Osteocyte (in vitro differentiated cells): Measurements from ENCODE around the gene CYP24A1. TPM values are rescaled to one million over a fixed set of nuclear protein-coding genes. Genes with fewer than 3 reads are reported as not detected.

Experiments used
- DNase-seq: peaks from one replicate; pipeline ENCODE4 v3.0.0; 2021; ENCODE audit warnings: mixed read lengths; ENCODE audit not compliant: unreplicated experiment; ENCODE audit errors: extremely low spot score
- H3K27ac Mint-ChIP-seq: one replicate; pipeline ENCODE4 v1.8.0; 2021; ENCODE audit warnings: mild to moderate bottlenecking, mixed read lengths; ENCODE audit not compliant: unreplicated experiment
- H3K27me3 Mint-ChIP-seq: one replicate; pipeline ENCODE4 v1.8.0; 2021; ENCODE audit warnings: mixed read lengths; ENCODE audit not compliant: unreplicated experiment
- H3K36me3 Mint-ChIP-seq: one replicate; pipeline ENCODE4 v1.8.0; 2021; ENCODE audit warnings: mixed read lengths; ENCODE audit not compliant: unreplicated experiment
- H3K4me1 Mint-ChIP-seq: one replicate; pipeline ENCODE4 v1.8.0; 2021; ENCODE audit warnings: mixed read lengths; ENCODE audit not compliant: unreplicated experiment
- H3K4me3 Mint-ChIP-seq: one replicate; pipeline ENCODE4 v1.8.0; 2021; ENCODE audit warnings: mild to moderate bottlenecking, moderate library complexity, mixed read lengths; ENCODE audit not compliant: unreplicated experiment
- H3K9me3 Mint-ChIP-seq: one replicate; pipeline ENCODE4 v1.8.0; 2021; ENCODE audit warnings: mixed read lengths; ENCODE audit not compliant: unreplicated experiment
- CTCF ChIP-seq: fragments of 200-600 bp; sonication (generic); IDR thresholded peaks from 2 replicates; pipeline ENCODE4 v1.5.0; 2021; ENCODE audit warnings: antibody characterized with exemption, mild to moderate bottlenecking, moderate library complexity
- total RNA-seq: library from RNA; stranded (reverse); gene quantifications from 2 replicates; pipeline ENCODE4 v1.2.1, GENCODE V29; 2021

The CYP24A1 gene
- total RNA-seq, 1 donor from 2014 or later = not detected

- Mint-ChIP-seq H3K9me3 (no peaks in the 10 kb centered on the region), H3K4me3 (no peak overlapping the region), H3K4me1 (no peaks in the 10 kb centered on the region), H3K36me3 (no peaks in the 10 kb centered on the region), H3K27me3 (peaks cover 37% of the 10 kb centered on the region), H3K27ac (no peak overlapping the region)
- no peak for TF ChIP-seq CTCF
- DNase-seq = no peak
These were observed 13.4 kb downstream of the CYP24A1 start for GRCh38 chr20:54160065-54161007.

DNA sequence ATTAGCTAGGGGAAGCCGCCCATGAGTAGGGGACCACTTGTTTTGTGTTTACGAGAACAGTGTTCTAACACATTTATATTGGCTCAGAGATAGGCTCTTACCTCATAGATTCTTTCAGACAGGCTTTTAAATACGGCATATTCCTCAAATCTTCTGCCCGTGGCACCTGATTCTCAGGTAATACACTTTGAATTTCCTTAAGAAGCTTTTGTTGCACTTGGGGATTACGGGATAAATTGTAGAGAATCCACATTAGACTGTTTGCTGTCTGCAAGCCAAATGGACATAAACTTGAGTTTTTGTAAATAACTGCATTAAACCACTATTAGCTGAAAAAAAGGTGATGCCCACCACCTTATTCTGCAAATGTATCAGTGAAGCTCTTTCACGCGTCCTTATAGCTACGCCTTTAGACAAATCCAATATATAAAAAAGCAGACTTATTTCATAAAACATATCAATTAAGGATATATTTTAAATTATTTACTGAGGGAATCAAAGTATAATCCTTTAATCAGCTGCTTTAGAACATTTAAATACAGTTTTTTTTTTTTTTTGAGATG is 14.8 kb downstream of the CYP24A1 start:
- H3K27me3 Mint-ChIP-seq = peaks cover 35% of the 10 kb centered on the region
- no peaks in the 10 kb centered on the region for H3K9me3 Mint-ChIP-seq
- H3K27ac Mint-ChIP-seq = no peak overlapping the region
- no peak overlapping the region for H3K4me3 Mint-ChIP-seq
- no peak for TF ChIP-seq CTCF
- no peak for DNase-seq
- H3K36me3 Mint-ChIP-seq = no peaks in the 10 kb centered on the region
- no peaks in the 10 kb centered on the region for H3K4me1 Mint-ChIP-seq

DNA sequence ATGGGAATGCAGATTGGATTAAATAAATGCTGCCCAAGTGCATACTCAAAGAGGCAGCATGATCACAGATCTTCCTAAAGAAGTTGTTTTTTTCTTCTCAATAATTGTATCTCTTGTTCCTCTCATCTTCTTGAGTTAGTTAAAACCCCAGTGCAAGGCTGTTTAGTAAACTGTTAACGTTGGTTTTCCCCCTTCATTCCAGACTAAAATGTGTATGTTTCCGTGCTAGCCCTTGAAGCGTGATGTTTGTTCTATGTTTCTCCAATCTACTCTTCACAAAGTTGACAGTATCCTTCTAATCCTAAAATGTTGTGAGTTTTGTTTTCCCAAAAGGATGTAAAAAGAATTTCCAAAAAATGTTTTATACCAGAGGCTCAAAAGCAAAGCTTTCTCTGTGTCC is 15.6 kb downstream of the CYP24A1 start:
- no peak for DNase-seq
- Mint-ChIP-seq H3K36me3 (no peaks in the 10 kb centered on the region), H3K27me3 (peaks cover 34% of the 10 kb centered on the region), H3K27ac (no peak overlapping the region), H3K9me3 (no peaks in the 10 kb centered on the region), H3K4me1 (no peaks in the 10 kb centered on the region), H3K4me3 (no peak overlapping the region)
- TF ChIP-seq CTCF = no peak

DNA sequence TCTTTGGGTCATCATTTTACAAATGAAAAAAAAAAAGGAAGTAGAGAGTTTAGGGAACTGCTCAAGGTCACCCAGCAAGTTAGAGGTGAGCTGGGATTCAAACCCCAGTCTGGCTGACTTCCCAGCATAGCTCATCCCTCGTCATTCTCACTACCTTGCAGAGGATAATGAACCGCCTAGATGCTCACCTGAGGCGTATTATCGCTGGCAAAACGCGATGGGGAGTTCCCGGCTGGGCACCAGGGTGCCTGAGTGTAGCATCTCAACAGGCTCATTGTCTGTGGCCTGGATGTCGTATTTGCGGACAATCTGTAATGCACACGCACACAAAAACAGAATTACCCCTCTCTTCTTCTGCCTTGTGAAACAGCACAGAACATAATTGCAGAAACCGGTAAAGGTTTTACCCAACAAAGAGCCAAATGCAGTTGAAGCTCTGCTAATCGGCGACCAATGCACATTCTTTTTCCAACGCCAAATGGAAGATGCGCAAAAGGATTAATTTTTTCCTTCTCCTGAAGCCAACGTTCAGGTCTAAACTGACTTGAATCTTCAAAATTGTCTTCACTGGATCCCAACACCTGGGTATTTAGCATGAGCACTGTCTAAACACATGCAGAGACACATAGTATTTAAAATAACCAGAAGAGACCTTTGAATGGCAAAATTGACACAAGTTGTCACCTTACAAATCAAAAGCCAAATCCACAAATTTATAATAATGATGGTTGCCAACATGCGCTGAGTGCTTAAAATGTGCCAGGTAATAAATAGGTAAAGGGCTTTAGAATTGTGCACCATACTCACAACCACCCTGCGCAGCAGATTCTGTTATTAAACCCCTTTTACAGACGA is 16.6 kb downstream of the CYP24A1 start:
- H3K27ac Mint-ChIP-seq = no peak overlapping the region
- no peak for TF ChIP-seq CTCF
- no peaks in the 10 kb centered on the region for H3K9me3 Mint-ChIP-seq
- peaks cover 29% of the 10 kb centered on the region for H3K27me3 Mint-ChIP-seq
- no peaks in the 10 kb centered on the region for H3K36me3 Mint-ChIP-seq
- DNase-seq = no peak
- H3K4me3 Mint-ChIP-seq = no peak overlapping the region
- H3K4me1 Mint-ChIP-seq = no peaks in the 10 kb centered on the region
